Measurements from ENCODE around the gene PIEZO2. TPM values are rescaled to one million over a fixed set of nuclear protein-coding genes. Genes with fewer than 3 reads are reported as not detected.

Gene PIEZO2
- total RNA-seq, 1 donor from 2014 or later, result 5.3 TPM

DNA sequence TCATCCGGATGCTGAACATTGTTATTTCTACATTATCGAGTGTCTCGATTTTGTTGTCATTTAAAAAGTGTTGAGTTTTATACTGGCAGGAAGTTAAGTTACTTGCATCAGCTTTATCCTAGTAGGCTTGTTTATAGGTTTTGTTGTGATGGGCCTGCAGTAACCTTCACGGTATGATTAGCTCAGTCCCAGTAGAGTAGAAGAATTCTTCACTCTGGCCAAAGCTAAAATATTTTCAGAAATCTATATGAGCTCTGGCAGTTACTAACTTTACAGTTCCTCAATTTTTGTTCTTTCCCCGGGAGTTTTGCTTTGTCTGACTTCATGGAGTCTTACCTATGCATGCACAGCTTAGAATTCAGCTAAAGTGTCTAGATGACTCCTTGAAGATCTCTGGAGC, 328.7 kb downstream of the PIEZO2 start:
- H4K20me1 ChIP-seq (ENCODE audit: insufficient read depth, low read length), result no peaks in the 10 kb centered on the region
- H3K4me2 ChIP-seq (ENCODE audit: low read length), result no peak overlapping the region
- H2AFZ ChIP-seq (ENCODE audit: low read depth, low read length), result no peak overlapping the region
- no peaks in the 10 kb centered on the region for H3K79me2 ChIP-seq (ENCODE audit: insufficient read depth, low read length)
- H3K9ac ChIP-seq (ENCODE audit: low read length), result no peak overlapping the region
- H3K27ac ChIP-seq (ENCODE audit: low read depth, low read length), result no peak overlapping the region
- DNase-seq (ENCODE audit: low read depth), result no peak
- H3K4me1 Mint-ChIP-seq (ENCODE audit: low read depth, unreplicated experiment), result no peaks in the 10 kb centered on the region
- no peak overlapping the region for H3K27ac Mint-ChIP-seq (ENCODE audit: unreplicated experiment)
- H3K4me3 ChIP-seq (ENCODE audit: insufficient read depth, low read depth, low read length), result no peak overlapping the region
- no peaks in the 10 kb centered on the region for H3K9me3 Mint-ChIP-seq (ENCODE audit: unreplicated experiment)
- no peak for FAIRE-seq
- H3K4me1 ChIP-seq (ENCODE audit: insufficient read depth, low read length), result no peaks in the 10 kb centered on the region
- H3K36me3 ChIP-seq (ENCODE audit: insufficient read depth, low read length), result no peaks in the 10 kb centered on the region
- H3K9me3 ChIP-seq (ENCODE audit: insufficient read depth, low read depth, low read length), result no peaks in the 10 kb centered on the region
- H3K27me3 Mint-ChIP-seq (ENCODE audit: low read depth, unreplicated experiment), result no peaks in the 10 kb centered on the region
- H3K36me3 Mint-ChIP-seq (ENCODE audit: low read depth, unreplicated experiment), result no peaks in the 10 kb centered on the region
- no peaks in the 10 kb centered on the region for H3K27me3 ChIP-seq (ENCODE audit: insufficient read depth, low read length)
- TF ChIP-seq, protein P1, sequence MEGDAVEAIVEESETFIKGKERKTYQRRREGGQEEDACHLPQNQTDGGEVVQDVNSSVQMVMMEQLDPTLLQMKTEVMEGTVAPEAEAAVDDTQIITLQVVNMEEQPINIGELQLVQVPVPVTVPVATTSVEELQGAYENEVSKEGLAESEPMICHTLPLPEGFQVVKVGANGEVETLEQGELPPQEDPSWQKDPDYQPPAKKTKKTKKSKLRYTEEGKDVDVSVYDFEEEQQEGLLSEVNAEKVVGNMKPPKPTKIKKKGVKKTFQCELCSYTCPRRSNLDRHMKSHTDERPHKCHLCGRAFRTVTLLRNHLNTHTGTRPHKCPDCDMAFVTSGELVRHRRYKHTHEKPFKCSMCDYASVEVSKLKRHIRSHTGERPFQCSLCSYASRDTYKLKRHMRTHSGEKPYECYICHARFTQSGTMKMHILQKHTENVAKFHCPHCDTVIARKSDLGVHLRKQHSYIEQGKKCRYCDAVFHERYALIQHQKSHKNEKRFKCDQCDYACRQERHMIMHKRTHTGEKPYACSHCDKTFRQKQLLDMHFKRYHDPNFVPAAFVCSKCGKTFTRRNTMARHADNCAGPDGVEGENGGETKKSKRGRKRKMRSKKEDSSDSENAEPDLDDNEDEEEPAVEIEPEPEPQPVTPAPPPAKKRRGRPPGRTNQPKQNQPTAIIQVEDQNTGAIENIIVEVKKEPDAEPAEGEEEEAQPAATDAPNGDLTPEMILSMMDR (IDR thresholded peaks at IDR 0.05; ENCODE audit: insufficient read depth, low read depth, low read length), result no peak
- no peak for TF ChIP-seq EZH2 (IDR thresholded peaks at IDR 0.05; ENCODE audit: insufficient read depth, low read length)
- H3K4me3 Mint-ChIP-seq (ENCODE audit: unreplicated experiment), result no peak overlapping the region

DNA sequence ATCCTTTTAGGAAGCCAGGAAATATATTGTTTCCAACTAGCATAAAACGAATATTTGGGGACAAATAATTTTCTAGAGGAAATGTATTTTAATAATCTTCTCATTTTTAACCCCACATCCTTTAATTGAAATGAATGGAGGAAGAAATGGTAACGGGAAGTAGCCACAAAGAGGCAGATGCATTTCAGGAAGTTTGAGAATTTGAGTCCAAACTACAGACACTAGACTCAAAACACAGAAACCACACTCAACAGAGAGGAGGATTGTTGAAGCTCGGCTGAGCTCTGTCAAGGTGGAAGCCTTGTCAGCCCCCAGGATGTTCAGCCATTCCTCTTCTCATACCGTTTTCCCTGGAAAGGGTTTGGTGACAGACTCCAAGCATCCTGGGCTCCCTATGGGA, 335.0 kb downstream of the PIEZO2 start:
- Histone ChIP-seq H3K36me3 (ENCODE audit: insufficient read depth, low read length) (no peaks in the 10 kb centered on the region), H4K20me1 (ENCODE audit: insufficient read depth, low read length) (no peaks in the 10 kb centered on the region), H3K4me2 (ENCODE audit: low read length) (no peak overlapping the region), H3K27ac (ENCODE audit: low read depth, low read length) (no peak overlapping the region), H3K27me3 (ENCODE audit: insufficient read depth, low read length) (no peaks in the 10 kb centered on the region), H3K9me3 (ENCODE audit: insufficient read depth, low read depth, low read length) (no peaks in the 10 kb centered on the region), H3K79me2 (ENCODE audit: insufficient read depth, low read length) (no peaks in the 10 kb centered on the region), H2AFZ (ENCODE audit: low read depth, low read length) (no peak overlapping the region), H3K9ac (ENCODE audit: low read length) (no peak overlapping the region), H3K4me1 (ENCODE audit: insufficient read depth, low read length) (no peaks in the 10 kb centered on the region), H3K4me3 (ENCODE audit: insufficient read depth, low read depth, low read length) (no peak overlapping the region)
- no peaks in the 10 kb centered on the region for H3K36me3 Mint-ChIP-seq (ENCODE audit: low read depth, unreplicated experiment)
- DNase-seq (ENCODE audit: low read depth) (no peak), FAIRE-seq (no peak)
- TF ChIP-seq, protein P1 (IDR thresholded peaks at IDR 0.05; ENCODE audit: insufficient read depth, low read depth, low read length), result no peak
- TF ChIP-seq EZH2 (IDR thresholded peaks at IDR 0.05; ENCODE audit: insufficient read depth, low read length), result no peak
- no peak overlapping the region for H3K4me3 Mint-ChIP-seq (ENCODE audit: unreplicated experiment)
- H3K27me3 Mint-ChIP-seq (ENCODE audit: low read depth, unreplicated experiment), result no peaks in the 10 kb centered on the region
- H3K9me3 Mint-ChIP-seq (ENCODE audit: unreplicated experiment), result no peaks in the 10 kb centered on the region
- H3K4me1 Mint-ChIP-seq (ENCODE audit: low read depth, unreplicated experiment), result no peaks in the 10 kb centered on the region
- no peak overlapping the region for H3K27ac Mint-ChIP-seq (ENCODE audit: unreplicated experiment)

DNA sequence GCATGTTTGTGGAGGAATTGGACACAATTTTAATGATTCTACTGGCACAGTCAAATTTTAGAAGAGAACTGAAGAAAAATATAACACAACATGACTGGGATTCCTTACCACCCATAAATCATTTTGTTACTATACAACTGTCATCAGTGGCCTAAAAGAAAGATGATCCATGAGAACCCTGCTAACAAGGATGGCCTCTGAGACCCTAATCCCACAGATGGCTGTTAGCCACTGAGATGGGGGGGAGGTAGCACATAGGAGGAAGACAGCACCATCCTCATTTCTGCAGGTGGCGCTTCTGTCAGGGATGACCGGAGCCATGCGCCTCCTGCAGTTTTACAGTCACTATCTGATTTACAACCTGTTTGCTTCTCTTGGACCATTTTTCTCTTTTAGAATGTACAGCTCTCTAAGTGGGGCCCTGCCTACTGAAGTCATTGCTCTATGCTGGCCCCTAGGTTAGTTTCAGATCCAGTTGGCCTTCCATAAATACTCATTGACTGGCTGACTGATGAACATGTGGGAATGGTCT, 343.7 kb downstream of the PIEZO2 start:
- no peaks in the 10 kb centered on the region for H3K4me1 ChIP-seq (ENCODE audit: insufficient read depth, low read length)
- H3K4me2 ChIP-seq (ENCODE audit: low read length), result no peak overlapping the region
- no peak overlapping the region for H3K27ac ChIP-seq (ENCODE audit: low read depth, low read length)
- no peaks in the 10 kb centered on the region for H4K20me1 ChIP-seq (ENCODE audit: insufficient read depth, low read length)
- no peaks in the 10 kb centered on the region for H3K36me3 ChIP-seq (ENCODE audit: insufficient read depth, low read length)
- no peaks in the 10 kb centered on the region for H3K27me3 Mint-ChIP-seq (ENCODE audit: low read depth, unreplicated experiment)
- no peaks in the 10 kb centered on the region for H3K36me3 Mint-ChIP-seq (ENCODE audit: low read depth, unreplicated experiment)
- H3K4me1 Mint-ChIP-seq (ENCODE audit: low read depth, unreplicated experiment), result no peaks in the 10 kb centered on the region
- H3K9me3 ChIP-seq (ENCODE audit: insufficient read depth, low read depth, low read length), result no peaks in the 10 kb centered on the region
- H3K9ac ChIP-seq (ENCODE audit: low read length), result no peak overlapping the region
- FAIRE-seq (no peak), DNase-seq (ENCODE audit: low read depth) (no peak)
- H3K9me3 Mint-ChIP-seq (ENCODE audit: unreplicated experiment), result no peaks in the 10 kb centered on the region
- no peaks in the 10 kb centered on the region for H3K79me2 ChIP-seq (ENCODE audit: insufficient read depth, low read length)
- H3K27me3 ChIP-seq (ENCODE audit: insufficient read depth, low read length), result no peaks in the 10 kb centered on the region
- H3K27ac Mint-ChIP-seq (ENCODE audit: unreplicated experiment), result no peak overlapping the region
- H2AFZ ChIP-seq (ENCODE audit: low read depth, low read length), result no peak overlapping the region
- H3K4me3 ChIP-seq (ENCODE audit: insufficient read depth, low read depth, low read length), result no peak overlapping the region
- TF ChIP-seq, protein P1 (IDR thresholded peaks at IDR 0.05; ENCODE audit: insufficient read depth, low read depth, low read length), result no peak
- TF ChIP-seq EZH2 (IDR thresholded peaks at IDR 0.05; ENCODE audit: insufficient read depth, low read length), result no peak
- no peak overlapping the region for H3K4me3 Mint-ChIP-seq (ENCODE audit: unreplicated experiment)
